Endothelial cell of umbilical vein (primary cell): ENCODE measurements around the gene PRC1. TPM values are rescaled to one million over a fixed set of nuclear protein-coding genes. Genes with fewer than 3 reads are reported as not detected.

Experiments
- BruUV-seq: library from RNA; stranded (reverse); fragments of 400-500 nt; replicated peaks from 2 replicates; lab custom pipeline; 2021; lab: Mats Ljungman, UMichigan
- CTCF ChIA-PET: fragments of 300-600, 350-600 bp; sonication (Branson Sonifier 250); formaldehyde crosslinking; loops from one replicate; lab custom pipeline; 2021; ENCODE audit warnings: antibody characterized with exemption, inconsistent platforms; lab: Charles Lee
- POLR2A ChIA-PET: fragments of 300-600, 350-600 bp; sonication (Branson Sonifier 250); formaldehyde crosslinking; loops from one replicate; lab custom pipeline; 2021; ENCODE audit warnings: antibody characterized with exemption, inconsistent platforms; lab: Charles Lee
- DNase-seq: peaks from one replicate; pipeline ENCODE4 v3.0.0-alpha.2; 2011; ENCODE audit warnings: low read depth, low spot score
- FAIRE-seq: peaks from 2 replicates; lab custom pipeline; 2011; peaks lifted over from hg19 to GRCh38; lab: Jason Lieb, UNC
- H2AFZ ChIP-seq: 2 replicates; pipeline ENCODE4 v1.6.0; 2012; ENCODE audit warnings: low read depth, low read length, control low read depth, inconsistent platforms
- H3K27ac ChIP-seq: 2 replicates; pipeline ENCODE4 v1.5.1; 2011; ENCODE audit warnings: low read depth, mild to moderate bottlenecking, control low read depth, low read length, moderate library complexity; ENCODE audit not compliant: insufficient read depth
- H3K27me3 ChIP-seq, 2 experiments: 2 replicates each; pipeline versions ENCODE4 v1.6.0 to v1.6.1; 2011; ENCODE audit warnings: low read length in 2 of 2, mixed read lengths in 1 of 2; ENCODE audit not compliant: control insufficient read depth in 2 of 2, insufficient read depth in 2 of 2
- H3K36me3 ChIP-seq, 2 experiments: 2 replicates in 1 of 2; 3 replicates in 1 of 2; pipeline ENCODE4 v1.5.1; 2011; ENCODE audit warnings: low read length in 2 of 2, mild to moderate bottlenecking in 1 of 2, moderate library complexity in 1 of 2; ENCODE audit not compliant: control insufficient read depth in 2 of 2, insufficient read depth in 2 of 2; ENCODE audit errors: extremely low read depth in 1 of 2
- H3K4me1 ChIP-seq: 3 replicates; pipeline ENCODE4 v1.5.1; 2011; ENCODE audit warnings: mild to moderate bottlenecking, low read length; ENCODE audit not compliant: control insufficient read depth, insufficient read depth; ENCODE audit errors: extremely low read depth
- H3K4me2 ChIP-seq: 2 replicates; pipeline ENCODE4 v1.6.1; 2011; ENCODE audit warnings: low read length, control low read depth, mixed read lengths; ENCODE audit not compliant: insufficient read depth
- H3K4me3 ChIP-seq, 3 experiments: fragments of 200-600 bp in 1 of 3; sonication (generic), shearing (Covaris generic) in 1 of 3; replicated peaks in 1 of 3; 2 replicates each; pipeline ENCODE4 v1.5.1; 2011 to 2016; ENCODE audit warnings: control low read depth in 3 of 3, low read length in 3 of 3, mild to moderate bottlenecking in 2 of 3, inconsistent platforms in 1 of 3, low read depth in 1 of 3, moderate library complexity in 1 of 3; ENCODE audit not compliant: insufficient read depth in 1 of 3
- H3K79me2 ChIP-seq: 2 replicates; pipeline ENCODE4 v1.6.0; 2012; ENCODE audit warnings: low read length, inconsistent platforms; ENCODE audit not compliant: control insufficient read depth, insufficient read depth
- H3K9ac ChIP-seq: replicated peaks from 2 replicates; pipeline ENCODE3; 2011; ENCODE audit warnings: low read length, control low read depth; ENCODE audit not compliant: insufficient read depth; ENCODE audit errors: extremely low read depth
- H3K9me1 ChIP-seq: replicated peaks from 3 replicates; pipeline ENCODE4 v1.6.0; 2011; ENCODE audit warnings: mild to moderate bottlenecking, low read length; ENCODE audit not compliant: control insufficient read depth, insufficient read depth; ENCODE audit errors: extremely low read depth
- H3K9me3 ChIP-seq: replicated peaks from 2 replicates; pipeline ENCODE4 v1.5.1; 2012; ENCODE audit warnings: low read length, inconsistent platforms; ENCODE audit not compliant: control insufficient read depth, insufficient read depth
- H4K20me1 ChIP-seq: replicated peaks from 2 replicates; pipeline ENCODE3; 2011; ENCODE audit warnings: mild to moderate bottlenecking, low read length; ENCODE audit not compliant: control insufficient read depth, insufficient read depth; ENCODE audit errors: extremely low read depth
- EZH2 ChIP-seq: IDR thresholded peaks from 2 replicates; pipeline ENCODE4 v1.6.1; 2012; ENCODE audit warnings: borderline replicate concordance, low read depth, mild to moderate bottlenecking, moderate library complexity, low read length, inconsistent platforms; ENCODE audit not compliant: severe bottlenecking
- FOS ChIP-seq: IDR thresholded peaks from 2 replicates; pipeline ENCODE4 v1.6.1; 2011; ENCODE audit warnings: mild to moderate bottlenecking, low read length, moderate library complexity, borderline replicate concordance; ENCODE audit not compliant: insufficient read depth
- GATA2 ChIP-seq: IDR thresholded peaks from 2 replicates; pipeline ENCODE4 v1.7.0; 2011; ENCODE audit warnings: low read depth, mild to moderate bottlenecking, moderate library complexity, mixed read lengths, low read length; ENCODE audit not compliant: insufficient read length, insufficient read depth
- JUN ChIP-seq: IDR thresholded peaks from 2 replicates; pipeline ENCODE4 v1.6.1; 2011; ENCODE audit warnings: borderline replicate concordance, low read depth; ENCODE audit not compliant: insufficient read length, insufficient read depth
- MYC ChIP-seq: IDR thresholded peaks from one replicate; pipeline ENCODE4 v1.6.1; 2011; ENCODE audit warnings: mild to moderate bottlenecking, low read depth, low read length
- POLR2A ChIP-seq: IDR thresholded peaks from 2 replicates; pipeline ENCODE4 v1.6.1; 2012; ENCODE audit warnings: low read depth, mild to moderate bottlenecking, control low read depth, low read length
- POLR2AphosphoS5 ChIP-seq: IDR thresholded peaks from 2 replicates; pipeline ENCODE4 v1.6.1; 2012; ENCODE audit warnings: low read depth, mild to moderate bottlenecking, control low read depth, low read length, moderate library complexity; ENCODE audit not compliant: insufficient read depth
- dilution Hi-C: fragments of 300-500 bp; cut with MboI; formaldehyde crosslinking; loops from one replicate; pipeline ENCODE4 v1.15.0; 2019; ENCODE audit warnings: low sequenced_read_pairs; ENCODE audit not compliant: extremely low pct_ligation_motif_present
- intact Hi-C: fragments of 100-400 bp; cut with micrococcal nuclease; formaldehyde crosslinking; loops from one replicate; pipeline ENCODE4 v1.10.0; 2022
- polyA plus RNA-seq, 4 experiments: library from polyadenylated mRNA; depleted of rRNA in 3 of 4; stranded (reverse) in 3 of 4; unstranded in 1 of 4; fragments of >200 nt; gene quantifications; 2 replicates each; pipeline versions ENCODE4 v1.2.1 to v1.2.3, GENCODE V29; 2011 to 2012; ENCODE audit warnings: missing spikeins in 1 of 4
- total RNA-seq: library from RNA; stranded (reverse); gene quantifications from 2 replicates; pipeline ENCODE4 v1.2.3, GENCODE V29; 2021
- TF ChIP-seq, protein P1 (sequence below), 2 donors: IDR thresholded peaks; 1 replicate in 1 of 2; 2 replicates in 1 of 2; pipeline ENCODE4 v1.5.1; 2011; ENCODE audit warnings: low read length in 2 of 2, mild to moderate bottlenecking in 2 of 2, moderate library complexity in 2 of 2, control low read depth in 1 of 2, inconsistent platforms in 1 of 2, low read depth in 1 of 2; ENCODE audit not compliant: insufficient read depth in 1 of 2; ENCODE audit errors: extremely low read depth in 1 of 2
- TF ChIP-seq, protein P2 (sequence below): IDR thresholded peaks from 2 replicates; pipeline ENCODE4 v1.6.1; 2011; ENCODE audit not compliant: insufficient read depth, insufficient read length

Gene PRC1
- total and polyA plus RNA-seq, 2 donors (not counting 3 experiments of a cell fraction or from before 2014, with no cell fraction given) = 171 to 280 TPM

DNA sequence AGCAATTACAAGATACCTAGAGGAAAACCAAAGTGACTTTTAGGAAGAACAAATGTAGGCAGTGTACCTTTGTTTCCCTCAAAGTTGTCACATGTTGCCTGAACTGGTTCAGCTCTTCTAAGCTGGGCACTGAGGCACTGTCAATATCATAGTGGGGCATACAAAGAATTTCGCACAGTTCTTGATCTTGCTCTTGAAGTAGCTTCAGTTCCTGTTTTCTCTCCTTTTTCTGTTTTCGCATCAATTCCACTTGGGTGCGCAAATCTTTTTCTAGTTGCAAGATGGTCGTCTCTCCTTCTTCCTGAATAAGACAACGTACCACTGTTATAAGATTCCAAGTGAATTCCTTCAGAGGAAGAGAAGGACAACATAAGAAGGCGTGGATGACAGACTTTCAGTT, 12.7 kb downstream of the PRC1 start:
- no TSS peak for BruUV-seq
- CTCF ChIA-PET = interaction anchor here (0.8 to 3.7 kb wide), 2 partner anchors 9 to 25 kb away, joined by 3 to 23 read pairs; no protein-coding TSS in a partner anchor
- H3K79me2 ChIP-seq = peaks cover 38% of the 10 kb centered on the region
- no peaks in the 10 kb centered on the region for H3K9me1 ChIP-seq
- dilution Hi-C loops = no loop called here
- intact Hi-C loops = no loop called here
- no peak overlapping the region for H2AFZ ChIP-seq
- TF ChIP-seq POLR2AphosphoS5 (no peak), EZH2 (no peak), FOS (no peak), JUN (no peak), POLR2A (no peak), GATA2 (no peak), MYC (no peak)
- TF ChIP-seq, protein P1, sequence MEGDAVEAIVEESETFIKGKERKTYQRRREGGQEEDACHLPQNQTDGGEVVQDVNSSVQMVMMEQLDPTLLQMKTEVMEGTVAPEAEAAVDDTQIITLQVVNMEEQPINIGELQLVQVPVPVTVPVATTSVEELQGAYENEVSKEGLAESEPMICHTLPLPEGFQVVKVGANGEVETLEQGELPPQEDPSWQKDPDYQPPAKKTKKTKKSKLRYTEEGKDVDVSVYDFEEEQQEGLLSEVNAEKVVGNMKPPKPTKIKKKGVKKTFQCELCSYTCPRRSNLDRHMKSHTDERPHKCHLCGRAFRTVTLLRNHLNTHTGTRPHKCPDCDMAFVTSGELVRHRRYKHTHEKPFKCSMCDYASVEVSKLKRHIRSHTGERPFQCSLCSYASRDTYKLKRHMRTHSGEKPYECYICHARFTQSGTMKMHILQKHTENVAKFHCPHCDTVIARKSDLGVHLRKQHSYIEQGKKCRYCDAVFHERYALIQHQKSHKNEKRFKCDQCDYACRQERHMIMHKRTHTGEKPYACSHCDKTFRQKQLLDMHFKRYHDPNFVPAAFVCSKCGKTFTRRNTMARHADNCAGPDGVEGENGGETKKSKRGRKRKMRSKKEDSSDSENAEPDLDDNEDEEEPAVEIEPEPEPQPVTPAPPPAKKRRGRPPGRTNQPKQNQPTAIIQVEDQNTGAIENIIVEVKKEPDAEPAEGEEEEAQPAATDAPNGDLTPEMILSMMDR (IDR thresholded peaks at IDR 0.05; ENCODE audit: extremely low read depth in 1 of 2, insufficient read depth in 1 of 2, low read depth in 1 of 2, low read length in 2 of 2) = no peak
- TF ChIP-seq, protein P2, sequence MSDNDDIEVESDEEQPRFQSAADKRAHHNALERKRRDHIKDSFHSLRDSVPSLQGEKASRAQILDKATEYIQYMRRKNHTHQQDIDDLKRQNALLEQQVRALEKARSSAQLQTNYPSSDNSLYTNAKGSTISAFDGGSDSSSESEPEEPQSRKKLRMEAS = no peak
- no peaks in the 10 kb centered on the region for H3K9me3 ChIP-seq
- no peaks in the 10 kb centered on the region for H3K27me3 ChIP-seq
- POLR2A ChIA-PET = no interaction called here
- H3K36me3 ChIP-seq = peaks cover 0 to 20% of the 10 kb centered on the region in 2 experiments
- H3K4me2 ChIP-seq = no peak overlapping the region
- DNase-seq = no peak
- FAIRE-seq = peak; percentile 21
- H4K20me1 ChIP-seq = no peaks in the 10 kb centered on the region
- H3K4me1 ChIP-seq = no peaks in the 10 kb centered on the region
- H3K4me3 ChIP-seq = no peak overlapping the region
- no peak overlapping the region for H3K9ac ChIP-seq
- H3K27ac ChIP-seq = no peak overlapping the region
